GM12892 (cell line): ENCODE measurements around the gene TMPRSS13.

ENCODE experiments used
- POLR2A ChIP-seq: IDR thresholded peaks from 2 replicates; pipeline ENCODE4 v1.6.1; 2011; ENCODE audit warnings: low read depth, low read length, control low read depth
- POLR2AphosphoS5 ChIP-seq: IDR thresholded peaks from 2 replicates; pipeline ENCODE4 v1.6.1; 2011; ENCODE audit warnings: low read depth, low read length, control low read depth
- TAF1 ChIP-seq: IDR thresholded peaks from 2 replicates; pipeline ENCODE4 v1.6.1; 2011; ENCODE audit warnings: low read depth, mild to moderate bottlenecking, control low read depth, low read length, borderline replicate concordance

- TF ChIP-seq POLR2A (no peak), POLR2AphosphoS5 (no peak), TAF1 (no peak)
Measured at GRCh38 chr11:117921893-117922292, 7.3 kb downstream of the TMPRSS13 start.
